ENCODE measurements around the gene MAD1L1.

DNA sequence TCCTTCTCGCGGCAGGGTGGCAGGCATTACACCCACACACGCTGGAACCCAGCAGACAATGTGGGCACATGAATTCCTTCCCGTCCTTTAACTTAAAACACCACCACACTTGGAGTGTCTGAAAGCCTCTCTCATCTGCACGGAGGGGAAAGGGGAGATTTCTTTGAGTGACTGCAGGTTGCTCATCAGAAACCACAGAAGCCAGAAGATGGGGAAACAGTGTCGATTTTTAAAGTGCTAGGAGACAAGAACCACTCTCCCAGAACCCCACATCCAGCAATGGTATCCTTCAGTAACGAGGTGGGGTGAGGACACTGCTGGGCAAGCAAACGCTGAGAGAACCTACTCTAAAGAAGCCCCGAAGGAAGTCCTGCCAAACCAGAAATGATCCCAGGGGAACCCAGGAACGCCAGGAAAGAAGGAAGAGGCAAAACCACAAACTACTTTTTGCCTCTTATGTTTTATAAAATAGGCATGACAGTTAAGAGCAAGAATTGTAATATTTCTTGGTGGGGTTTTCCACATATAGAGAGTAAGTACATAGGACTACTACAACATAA is 308.4 kb downstream of the MAD1L1 start:
- TF ChIP-seq POLR2AphosphoS5 (IDR thresholded peaks at IDR 0.05; ENCODE audit: low read depth, low read length) (no peak), POLR2A (IDR thresholded peaks at IDR 0.05; ENCODE audit: low read depth, low read length) (no peak), TAF1 (IDR thresholded peaks at IDR 0.05; ENCODE audit: borderline replicate concordance, low read depth, low read length) (no peak)
